GM12878 (cell line): ENCODE measurements around the gene VAMP3. TPM values are rescaled to one million over a fixed set of nuclear protein-coding genes. Genes with fewer than 3 reads are reported as not detected.

Source experiments
- ATAC-seq: fragments of 200-7000 bp; cut with Tn5 transposase; 3 replicates; pipeline ENCODE4 v1.9.1; 2020; ENCODE audit warnings: mild to moderate bottlenecking, moderate library complexity
- BruUV-seq: library from RNA; stranded (reverse); fragments of 400-500 nt; replicated peaks from 2 replicates; lab custom pipeline; 2021; lab: Mats Ljungman, UMichigan
- CTCF ChIA-PET: fragments of 300-600 bp; sonication (Branson Sonifier 250); formaldehyde crosslinking; extraction: SDS; loops from one replicate; lab custom pipeline; 2021; ENCODE audit warnings: inconsistent platforms; lab: Yijun Ruan, JAX
- POLR2A ChIA-PET: fragments of 350-600 bp; formaldehyde crosslinking; extraction: SDS; loops from one replicate; lab custom pipeline; 2021; ENCODE audit warnings: inconsistent platforms; lab: Charles Lee
- RAD21 ChIA-PET: fragments of 300-600 bp; sonication (Branson Sonifier 250); formaldehyde crosslinking; loops from one replicate; lab custom pipeline; 2023; ENCODE audit warnings: antibody characterized with exemption; ENCODE audit not compliant: unreplicated experiment; lab: Charles Lee
- SMC1A ChIA-PET: fragments of 300-600 bp; sonication (Branson Sonifier 250); formaldehyde crosslinking; loops from one replicate; lab custom pipeline; 2023; ENCODE audit not compliant: unreplicated experiment, uncharacterized antibody; lab: Charles Lee
- DNase-seq: peaks from one replicate; pipeline ENCODE4 v3.0.0-alpha.2; 2011; ENCODE audit warnings: low read depth, low spot score
- FAIRE-seq: peaks from 3 replicates; lab custom pipeline; 2011; peaks lifted over from hg19 to GRCh38; lab: Jason Lieb, UNC
- H2AFZ ChIP-seq: 2 replicates; pipeline ENCODE4 v1.6.0; 2011; ENCODE audit warnings: low read depth, low read length, control low read depth; ENCODE audit not compliant: control insufficient read depth
- H3K27ac ChIP-seq: 2 replicates; pipeline ENCODE4 v1.5.1; 2011; ENCODE audit warnings: control low read depth; ENCODE audit not compliant: control insufficient read depth, insufficient read depth
- H3K27me3 ChIP-seq, 2 experiments: replicated peaks in 1 of 2; 2 replicates each; pipeline versions ENCODE4 v1.6.0 to v1.6.1; 2011; ENCODE audit warnings: low read length in 1 of 2; ENCODE audit not compliant: control insufficient read depth in 2 of 2, insufficient read depth in 2 of 2
- H3K36me3 ChIP-seq, 2 experiments: 2 replicates each; pipeline ENCODE4 v1.5.1; 2011; ENCODE audit warnings: low read length in 1 of 2; ENCODE audit not compliant: control insufficient read depth in 2 of 2, insufficient read depth in 2 of 2
- H3K4me1 ChIP-seq: 2 replicates; pipeline ENCODE4 v1.6.1; 2011; ENCODE audit warnings: mild to moderate bottlenecking, low read length, moderate library complexity, mixed read lengths; ENCODE audit not compliant: control insufficient read depth, insufficient read depth
- H3K4me2 ChIP-seq: 2 replicates; pipeline ENCODE4 v1.6.0; 2011; ENCODE audit warnings: control low read depth; ENCODE audit not compliant: control insufficient read depth, insufficient read depth
- H3K4me3 ChIP-seq: fragments of 200-600 bp; sonication (generic); 2 replicates; pipeline ENCODE4 v1.5.1; 2016
- H3K79me2 ChIP-seq: 2 replicates; pipeline ENCODE4 v1.6.0; 2011; ENCODE audit warnings: low read length; ENCODE audit not compliant: control insufficient read depth, insufficient read depth
- H3K9ac ChIP-seq: 2 replicates; pipeline ENCODE4 v1.8.0; 2011; ENCODE audit warnings: low read length, control low read depth, mixed read lengths; ENCODE audit not compliant: control insufficient read depth, insufficient read depth
- H3K9me3 ChIP-seq: replicated peaks from 3 replicates; pipeline ENCODE4 v1.5.1; 2011; ENCODE audit warnings: mild to moderate bottlenecking, low read length; ENCODE audit not compliant: control insufficient read depth, insufficient read depth
- H4K20me1 ChIP-seq: 2 replicates; pipeline ENCODE4 v1.6.0; 2011; ENCODE audit not compliant: control insufficient read depth, insufficient read depth
- ASH2L ChIP-seq: fragments of 300-600, 200-600 bp; sonication (generic); IDR thresholded peaks from 2 replicates; pipeline ENCODE4 v1.6.1; 2017; ENCODE audit warnings: low read depth, mild to moderate bottlenecking, borderline replicate concordance
- ATF7 ChIP-seq: fragments of 450-650 bp; IDR thresholded peaks from 2 replicates; pipeline ENCODE4 v1.6.1; 2016; ENCODE audit warnings: low read depth, mild to moderate bottlenecking
- BACH1 ChIP-seq: fragments of 450-650 bp; IDR thresholded peaks from 2 replicates; pipeline ENCODE4 v1.6.1; 2017; ENCODE audit warnings: mild to moderate bottlenecking, borderline replicate concordance
- CREM ChIP-seq: IDR thresholded peaks from 2 replicates; pipeline ENCODE4 v1.6.1; 2014; ENCODE audit warnings: antibody characterized with exemption, low read depth
- EGR1 ChIP-seq, 2 experiments: IDR thresholded peaks; 1 replicate in 1 of 2; 2 replicates in 1 of 2; pipeline ENCODE4 v1.6.1; 2011 to 2012; ENCODE audit warnings: low read depth in 2 of 2, low read length in 2 of 2, borderline replicate concordance in 1 of 2, mild to moderate bottlenecking in 1 of 2, moderate library complexity in 1 of 2
- EZH2 ChIP-seq: IDR thresholded peaks from 2 replicates; pipeline ENCODE4 v1.6.1; 2012; ENCODE audit warnings: low read depth, mild to moderate bottlenecking, control low read depth, inconsistent platforms, low read length, borderline replicate concordance; ENCODE audit not compliant: control insufficient read depth
- IKZF1 ChIP-seq: fragments of 450-650 bp; conservative IDR thresholded peaks from 2 replicates; pipeline ENCODE4 v1.6.1; 2017; ENCODE audit warnings: antibody characterized with exemption, mild to moderate bottlenecking
- IRF3 ChIP-seq: fragments of 450-650 bp; IDR thresholded peaks from 2 replicates; pipeline ENCODE4 v1.6.1; 2014; ENCODE audit warnings: mild to moderate bottlenecking
- KDM1A ChIP-seq: fragments of 200-600 bp; sonication (generic); IDR thresholded peaks from 2 replicates; pipeline ENCODE4 v1.6.1; 2016; ENCODE audit warnings: borderline replicate concordance
- NR2F1 ChIP-seq: fragments of 450-650 bp; conservative IDR thresholded peaks from 2 replicates; pipeline ENCODE4 v1.6.1; 2017; ENCODE audit warnings: mild to moderate bottlenecking
- RELB ChIP-seq: fragments of 450-650 bp; IDR thresholded peaks from 2 replicates; pipeline ENCODE4 v1.6.1; 2017; ENCODE audit warnings: low read depth, mild to moderate bottlenecking, moderate library complexity
- ZNF207 ChIP-seq: fragments of 450-650 bp; IDR thresholded peaks from 2 replicates; pipeline ENCODE4 v1.6.1; 2014; ENCODE audit warnings: antibody characterized with exemption, mild to moderate bottlenecking, borderline replicate concordance
- ZNF384 ChIP-seq: IDR thresholded peaks from 2 replicates; pipeline ENCODE4 v1.6.1; 2012; ENCODE audit warnings: low read depth, mild to moderate bottlenecking, low read length, improper control_type of control experiment, borderline replicate concordance
- WGBS: methylation state at CpG from one replicate; pipeline ENCODE4 v1.1.6; 2016; ENCODE audit warnings: low lambda C conversion rate; ENCODE audit not compliant: insufficient replicate concordance, insufficient coverage; ENCODE audit errors: missing lambda C conversion rate; 5-methylcytosine and 5-hydroxymethylcytosine counted together
- in situ Hi-C: fragments of 300-500 bp; cut with MboI; formaldehyde crosslinking; loops from 9 replicates; pipeline ENCODE4 v1.14.3; 2018; ENCODE audit warnings: mixed read lengths
- intact Hi-C: fragments of 100-400 bp; cut with micrococcal nuclease; formaldehyde crosslinking; loops from one replicate; pipeline ENCODE4 v1.14.2; 2022; ENCODE audit not compliant: unreplicated experiment
- polyA plus RNA-seq, 11 experiments: library from polyadenylated mRNA; depleted of rRNA in 4 of 11; unstranded in 6 of 11; stranded (reverse) in 5 of 11; fragments of >200 nt; fragmentation: Nextera tagmentation in 4 of 11; fragmentation: Illumina TruSeq in 1 of 11; extraction: Ambion mirVana in 4 of 11; extraction: Trizol in 1 of 11; gene quantifications; 1 replicate in 1 of 11; 2 replicates in 10 of 11; pipeline versions ENCODE4 v1.2.1 to v1.2.3, GENCODE V29; 2011 to 2016; ENCODE audit warnings: inconsistent platforms in 2 of 11, missing spikeins in 2 of 11, low read depth in 1 of 11
- total RNA-seq, 4 experiments: library from RNA; depleted of rRNA in 3 of 4; stranded (reverse); fragments of >200 nt in 3 of 4; fragmentation: Illumina TruSeq in 1 of 4; extraction: Trizol in 1 of 4; gene quantifications; 2 replicates each; pipeline versions ENCODE4 v1.2.1 to v1.2.3, GENCODE V29; 2013 to 2021

The VAMP3 gene
- total and polyA plus RNA-seq, 10 of the 15 experiments (the other 5 are each of a cell fraction or from before 2014, with no cell fraction given): 4.8 to 24.9 (median 9.7) TPM

DNA sequence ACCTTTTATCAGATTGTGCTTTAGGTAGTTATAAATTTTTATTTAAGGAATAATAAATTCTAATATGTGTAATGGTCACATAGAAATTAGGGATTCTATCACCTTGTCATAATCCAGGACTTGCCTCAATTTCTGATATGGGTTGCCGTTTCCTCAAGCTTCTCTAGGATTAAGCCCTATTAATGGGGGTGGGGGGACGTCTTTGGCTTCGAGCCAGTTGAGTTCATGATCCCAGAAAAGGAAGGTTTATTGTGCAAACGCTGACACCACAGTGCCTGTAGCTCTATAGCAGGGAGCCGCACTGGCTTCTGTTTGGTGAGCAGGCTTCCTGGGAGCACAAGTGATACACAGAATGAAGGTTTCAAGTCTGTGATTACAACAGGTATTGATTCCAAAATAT, 22.0 kb upstream of the VAMP3 start:
- H3K4me1 ChIP-seq: no peaks in the 10 kb centered on the region
- no peaks in the 10 kb centered on the region for H4K20me1 ChIP-seq
- H3K9ac ChIP-seq: no peak overlapping the region
- in situ Hi-C loops (loop anchor here (5.0 kb wide), 1 partner anchor 77 kb away; no protein-coding TSS in a partner anchor), intact Hi-C loops (no loop called here)
- H3K9me3 ChIP-seq: no peaks in the 10 kb centered on the region
- POLR2A ChIA-PET: no interaction called here
- peaks cover 1 to 3% of the 10 kb centered on the region in 2 experiments; a peak in 1 of 4 replicates for H3K27me3 ChIP-seq
- no peak for DNase-seq
- no peaks in the 10 kb centered on the region for H3K36me3 ChIP-seq
- H2AFZ ChIP-seq: no peak overlapping the region
- ATAC-seq: no peak
- no peak overlapping the region for H3K4me3 ChIP-seq
- BruUV-seq: no TSS peak
- RAD21 ChIA-PET: no interaction called here
- SMC1A ChIA-PET: no interaction called here
- no peaks in the 10 kb centered on the region for H3K79me2 ChIP-seq
- no peak overlapping the region for H3K4me2 ChIP-seq
- no peak for TF ChIP-seq ASH2L
- TF ChIP-seq ZNF207: no peak
- CTCF ChIA-PET: interaction anchor here (1.1 to 7.9 kb wide), 2 partner anchors 10 to 82 kb away, joined by 3 to 208 read pairs; no protein-coding TSS in a partner anchor
- H3K27ac ChIP-seq: no peak overlapping the region
- no peak for FAIRE-seq
- 15% methylated on average over 5 of the region's 5 CpGs for WGBS

GRCh38 chr1:7751174-7751573, 19.9 kb upstream of the VAMP3 start:
- H3K36me3 ChIP-seq: no peaks in the 10 kb centered on the region
- POLR2A ChIA-PET: no interaction called here
- ATAC-seq (no peak), DNase-seq (no peak), FAIRE-seq (no peak)
- H3K27ac ChIP-seq: no peak overlapping the region
- H2AFZ ChIP-seq: no peak overlapping the region
- H3K79me2 ChIP-seq: no peaks in the 10 kb centered on the region
- no peak overlapping the region for H3K4me2 ChIP-seq
- no peak overlapping the region for H3K4me3 ChIP-seq
- SMC1A ChIA-PET: interaction anchor here (4.8 kb wide), 1 partner anchor 83 kb away, joined by 55 read pairs; no protein-coding TSS in a partner anchor
- no peaks in the 10 kb centered on the region for H3K9me3 ChIP-seq
- H3K4me1 ChIP-seq: no peaks in the 10 kb centered on the region
- in situ Hi-C loops: no loop called here
- peaks cover 0 to 3% of the 10 kb centered on the region in 2 experiments; a peak in 1 of 4 replicates for H3K27me3 ChIP-seq
- H4K20me1 ChIP-seq: no peaks in the 10 kb centered on the region
- H3K9ac ChIP-seq: no peak overlapping the region
- no TSS peak for BruUV-seq
- RAD21 ChIA-PET: no interaction called here
- WGBS: 57% methylated on average over 11 of the region's 11 CpGs
- intact Hi-C loops: loop anchor here (5.0 kb wide), 1 partner anchor 151 kb away; no protein-coding TSS in a partner anchor
- CTCF ChIA-PET: interaction anchor here (0.8 to 7.9 kb wide), 4 partner anchors 11 to 84 kb away, joined by 3 to 208 read pairs (median 31); no protein-coding TSS in a partner anchor
- TF ChIP-seq ZNF384 (no peak), BACH1 (no peak), RELB (no peak), EZH2 (no peak), IKZF1 (no peak), ATF7 (no peak), KDM1A (no peak), EGR1 (IDR thresholded peaks at IDR 0.05; ENCODE audit: borderline replicate concordance in 1 of 2, low read depth in 2 of 2, low read length in 2 of 2) (no peak), IRF3 (no peak), CREM (no peak), NR2F1 (no peak)
